ENCODE results near the gene PRKCA.

DNA sequence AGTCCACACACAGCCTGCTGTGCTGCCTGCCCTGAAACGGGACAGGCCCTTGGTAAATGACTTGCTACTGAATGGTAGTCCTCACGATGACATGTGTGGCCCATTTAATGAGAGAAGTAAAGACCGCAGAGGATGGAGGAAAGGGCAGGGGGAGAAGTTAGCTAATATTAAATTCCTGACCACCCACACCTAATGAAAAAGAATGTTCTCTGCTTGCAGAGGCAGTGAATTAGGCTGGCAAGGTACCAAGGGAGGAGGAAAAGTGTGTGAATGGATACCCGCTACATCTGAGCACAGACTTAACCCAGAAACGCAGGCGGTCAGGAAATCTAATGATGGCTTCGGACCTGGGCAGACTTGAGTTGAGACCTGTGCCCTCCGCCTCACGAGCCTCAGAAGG is 141.2 kb downstream of the PRKCA start:
- TF ChIP-seq, protein P1, sequence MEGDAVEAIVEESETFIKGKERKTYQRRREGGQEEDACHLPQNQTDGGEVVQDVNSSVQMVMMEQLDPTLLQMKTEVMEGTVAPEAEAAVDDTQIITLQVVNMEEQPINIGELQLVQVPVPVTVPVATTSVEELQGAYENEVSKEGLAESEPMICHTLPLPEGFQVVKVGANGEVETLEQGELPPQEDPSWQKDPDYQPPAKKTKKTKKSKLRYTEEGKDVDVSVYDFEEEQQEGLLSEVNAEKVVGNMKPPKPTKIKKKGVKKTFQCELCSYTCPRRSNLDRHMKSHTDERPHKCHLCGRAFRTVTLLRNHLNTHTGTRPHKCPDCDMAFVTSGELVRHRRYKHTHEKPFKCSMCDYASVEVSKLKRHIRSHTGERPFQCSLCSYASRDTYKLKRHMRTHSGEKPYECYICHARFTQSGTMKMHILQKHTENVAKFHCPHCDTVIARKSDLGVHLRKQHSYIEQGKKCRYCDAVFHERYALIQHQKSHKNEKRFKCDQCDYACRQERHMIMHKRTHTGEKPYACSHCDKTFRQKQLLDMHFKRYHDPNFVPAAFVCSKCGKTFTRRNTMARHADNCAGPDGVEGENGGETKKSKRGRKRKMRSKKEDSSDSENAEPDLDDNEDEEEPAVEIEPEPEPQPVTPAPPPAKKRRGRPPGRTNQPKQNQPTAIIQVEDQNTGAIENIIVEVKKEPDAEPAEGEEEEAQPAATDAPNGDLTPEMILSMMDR (IDR thresholded peaks at IDR 0.05): no peak
- no peak for TF ChIP-seq POLR2A (IDR thresholded peaks at IDR 0.05)
